Measurements from ENCODE around the gene OTOP3.

OTOP3 gene

GRCh38 chr17:74971069-74971841 lies 35.6 kb downstream of the OTOP3 start:
- no peak for TF ChIP-seq CTCF (IDR thresholded peaks at IDR 0.05; ENCODE audit: low read length, missing control alignments)
- DNase-seq (ENCODE audit: low read depth) = no peak
- H3K4me3 ChIP-seq (replicated peaks; ENCODE audit: low read depth, low read length) = no peak overlapping the region

GRCh38 chr17:74971842-74972106 lies 36.1 kb downstream of the OTOP3 start:
- TF ChIP-seq CTCF (IDR thresholded peaks at IDR 0.05; ENCODE audit: low read length, missing control alignments) = no peak
- H3K4me3 ChIP-seq (replicated peaks; ENCODE audit: low read depth, low read length) = no peak overlapping the region
- DNase-seq (ENCODE audit: low read depth) = no peak

- no peak for DNase-seq (ENCODE audit: low read depth)
- H3K4me3 ChIP-seq (replicated peaks; ENCODE audit: low read depth, low read length) = peak within 1 kb of the TSS; percentile 36
- no peak for TF ChIP-seq CTCF (IDR thresholded peaks at IDR 0.05; ENCODE audit: low read length, missing control alignments)
Measured at GRCh38 chr17:74972107-74972972, 36.6 kb downstream of the OTOP3 start, which contains the start of gene HID1. TSS of gene HID1 (minus strand) at chr17:74972759. CDS start at chr17:74972656, 103 bp downstream.

- DNase-seq (ENCODE audit: low read depth) = no peak
- no peak for TF ChIP-seq CTCF (IDR thresholded peaks at IDR 0.05; ENCODE audit: low read length, missing control alignments)
- no peak overlapping the region for H3K4me3 ChIP-seq (replicated peaks; ENCODE audit: low read depth, low read length)
Measured at GRCh38 chr17:74972973-74973328, 37.3 kb downstream of the OTOP3 start.

- no peak for TF ChIP-seq CTCF (IDR thresholded peaks at IDR 0.05; ENCODE audit: low read length, missing control alignments)
- no peak overlapping the region for H3K4me3 ChIP-seq (replicated peaks; ENCODE audit: low read depth, low read length)
- no peak for DNase-seq (ENCODE audit: low read depth)
Measured at GRCh38 chr17:74975943-74976342, 40.2 kb downstream of the OTOP3 start.

- DNase-seq (ENCODE audit: low read depth) = no peak
- TF ChIP-seq CTCF (IDR thresholded peaks at IDR 0.05; ENCODE audit: low read length, missing control alignments) = no peak
- no peak overlapping the region for H3K4me3 ChIP-seq (replicated peaks; ENCODE audit: low read depth, low read length)
Measured at GRCh38 chr17:74977802-74978201, 42.1 kb downstream of the OTOP3 start.

Data from fibroblast of pulmonary artery (primary cell).